Muscle layer of duodenum (tissue), 2 donors: ENCODE data around the gene LEMD1.
"Not testable (repeated sequence)": the region's sequence is repeated elsewhere in the genome, so short reads cannot be mapped to it uniquely, and the experiment has no call there.

Experiments
- H3K27ac ChIP-seq: one replicate; pipeline ENCODE4 v1.7.0; 2013; ENCODE audit warnings: mild to moderate bottlenecking, low read length
- H3K27me3 ChIP-seq: one replicate; pipeline ENCODE4 v1.7.0; 2013; ENCODE audit warnings: low read depth, mild to moderate bottlenecking, control low read depth, low read length
- H3K36me3 ChIP-seq, 2 donors: one replicate each; pipeline ENCODE4 v1.7.0; 2013; ENCODE audit warnings: low read length in 2 of 2, control low read depth in 1 of 2, mild to moderate bottlenecking in 1 of 2; ENCODE audit not compliant: insufficient read depth in 2 of 2, control insufficient read depth in 1 of 2
- H3K4me1 ChIP-seq, 2 donors: one replicate each; pipeline ENCODE4 v1.7.0; 2013; ENCODE audit warnings: low read length in 2 of 2, mild to moderate bottlenecking in 2 of 2, control low read depth in 1 of 2, moderate library complexity in 1 of 2; ENCODE audit not compliant: insufficient read depth in 2 of 2, control insufficient read depth in 1 of 2
- H3K4me3 ChIP-seq, 2 donors: one replicate each; pipeline ENCODE4 v1.7.0; 2013; ENCODE audit warnings: low read length in 2 of 2, low read depth in 1 of 2, mild to moderate bottlenecking in 1 of 2
- H3K9me3 ChIP-seq, 2 donors: one replicate each; pipeline ENCODE4 v1.7.0; 2013; ENCODE audit warnings: low read length in 2 of 2, control low read depth in 1 of 2, mild to moderate bottlenecking in 1 of 2; ENCODE audit not compliant: control insufficient read depth in 1 of 2
- donor health status: healthy.

LEMD1 gene

GRCh38 chr1:205373798-205374175 is 48.1 kb downstream of the LEMD1 start:
- peaks cover 0 to 12% of the 10 kb centered on the region in 2 donors for H3K4me1 ChIP-seq
- peaks cover 3% of the 10 kb centered on the region for H3K27me3 ChIP-seq
- H3K36me3 ChIP-seq = no peaks in the 10 kb centered on the region
- no peak overlapping the region for H3K4me3 ChIP-seq
- H3K27ac ChIP-seq = no peak overlapping the region
- no peaks in the 10 kb centered on the region for H3K9me3 ChIP-seq

GRCh38 chr1:205373022-205373797 is 48.6 kb downstream of the LEMD1 start:
- peaks cover 3% of the 10 kb centered on the region for H3K27me3 ChIP-seq
- H3K27ac ChIP-seq = no peak overlapping the region

GRCh38 chr1:205371871-205372660 is 49.8 kb downstream of the LEMD1 start:
- Histone ChIP-seq H3K4me3 (no peak overlapping the region), H3K27me3 (peaks cover 3% of the 10 kb centered on the region), H3K36me3 (no peaks in the 10 kb centered on the region), H3K9me3 (no peaks in the 10 kb centered on the region), H3K4me1 (peaks cover 0 to 12% of the 10 kb centered on the region in 2 donors), H3K27ac (no peak overlapping the region)

More at GRCh38 chr1:205373022-205373797, 48.6 kb downstream of the LEMD1 start:
- Histone ChIP-seq H3K4me1 (peaks cover 0 to 12% of the 10 kb centered on the region in 2 donors), H3K36me3 (no peaks in the 10 kb centered on the region), H3K4me3 (no peak overlapping the region), H3K9me3 (no peaks in the 10 kb centered on the region)

- no peaks in the 10 kb centered on the region for H3K36me3 ChIP-seq
- no peak overlapping the region for H3K4me3 ChIP-seq
- H3K27ac ChIP-seq = no peak overlapping the region
- H3K9me3 ChIP-seq = no peaks in the 10 kb centered on the region
- H3K27me3 ChIP-seq = peaks cover 3% of the 10 kb centered on the region
- peaks cover 7 to 8% of the 10 kb centered on the region in 2 donors for H3K4me1 ChIP-seq
These were observed 51.1 kb downstream of the LEMD1 start for GRCh38 chr1:205370780-205371179.

- H3K36me3 ChIP-seq = no peaks in the 10 kb centered on the region
- H3K9me3 ChIP-seq = no peaks in the 10 kb centered on the region
- no peak overlapping the region for H3K4me3 ChIP-seq
- no peak overlapping the region for H3K27ac ChIP-seq
- peaks cover 3% of the 10 kb centered on the region for H3K27me3 ChIP-seq
- peaks cover 6 to 9% of the 10 kb centered on the region in 2 donors for H3K4me1 ChIP-seq
These were observed 52.1 kb downstream of the LEMD1 start for GRCh38 chr1:205369701-205370123.

GRCh38 chr1:205368478-205368877 is 53.4 kb downstream of the LEMD1 start:
- H3K27ac ChIP-seq = no peak overlapping the region
- H3K36me3 ChIP-seq = no peaks in the 10 kb centered on the region
- H3K4me3 ChIP-seq = no peak overlapping the region
- peaks cover 3% of the 10 kb centered on the region for H3K27me3 ChIP-seq
- peaks cover 3 to 9% of the 10 kb centered on the region in 2 donors for H3K4me1 ChIP-seq
- H3K9me3 ChIP-seq = no peaks in the 10 kb centered on the region

- H3K9me3 ChIP-seq = no peaks in the 10 kb centered on the region
- H3K4me1 ChIP-seq = peaks cover 0 to 9% of the 10 kb centered on the region in 2 donors
- no peak overlapping the region for H3K27ac ChIP-seq
- no peaks in the 10 kb centered on the region for H3K27me3 ChIP-seq
- H3K36me3 ChIP-seq = no peaks in the 10 kb centered on the region
- H3K4me3 ChIP-seq = no peak overlapping the region
These were observed 55.9 kb downstream of the LEMD1 start for GRCh38 chr1:205365945-205366463.

GRCh38 chr1:205365086-205365485 is 56.8 kb downstream of the LEMD1 start:
- H3K27ac ChIP-seq, H3K36me3 ChIP-seq, H3K4me3 ChIP-seq, H3K4me1 ChIP-seq, H3K9me3 ChIP-seq, H3K27me3 ChIP-seq: not testable (repeated sequence)

- no peaks in the 10 kb centered on the region for H3K9me3 ChIP-seq
- H3K27me3 ChIP-seq = no peaks in the 10 kb centered on the region
- no peaks in the 10 kb centered on the region for H3K36me3 ChIP-seq
- H3K4me3 ChIP-seq = no peak overlapping the region
- no peak overlapping the region for H3K27ac ChIP-seq
- peaks cover 2 to 12% of the 10 kb centered on the region in 2 donors for H3K4me1 ChIP-seq
These were observed 61.0 kb downstream of the LEMD1 start for GRCh38 chr1:205360891-205361290.

- Histone ChIP-seq H3K9me3 (no peaks in the 10 kb centered on the region), H3K4me1 (peaks cover 0 to 12% of the 10 kb centered on the region in 2 donors), H3K36me3 (no peaks in the 10 kb centered on the region), H3K4me3 (no peak overlapping the region), H3K27me3 (no peaks in the 10 kb centered on the region), H3K27ac (no peak overlapping the region)
These were observed 61.9 kb downstream of the LEMD1 start for GRCh38 chr1:205359771-205360565.

- no peaks in the 10 kb centered on the region for H3K27me3 ChIP-seq
- H3K36me3 ChIP-seq = no peaks in the 10 kb centered on the region
- H3K4me3 ChIP-seq = no peak overlapping the region
- no peaks in the 10 kb centered on the region for H3K9me3 ChIP-seq
- H3K4me1 ChIP-seq = peaks cover 0 to 12% of the 10 kb centered on the region in 2 donors
- H3K27ac ChIP-seq = no peak overlapping the region
These were observed 63.3 kb downstream of the LEMD1 start for GRCh38 chr1:205358579-205358978.
